Heart left ventricle (tissue), 16 donors: ENCODE measurements around the gene AIRE. TPM values are rescaled to one million over a fixed set of nuclear protein-coding genes. Genes with fewer than 3 reads are reported as not detected.
A peak's percentile ranks its signal among the peaks of the same experiment; 100 is the strongest.
"Not testable (repeated sequence)": the region's sequence is repeated elsewhere in the genome, so short reads cannot be mapped to it uniquely, and the experiment has no call there.

Experiments
- ATAC-seq, 4 donors: fragments of 200-7000 bp; cut with Tn5 transposase; one replicate each; pipeline ENCODE4 v1.9.1; 2020 to 2022; ENCODE audit warnings: moderate library complexity in 4 of 4, mild to moderate bottlenecking in 3 of 4, moderate number of reproducible peaks in 1 of 4
- DNase-seq, 5 donors: peaks; one replicate each; pipeline ENCODE4 v3.0.0-alpha.2; 2020
- H3K27ac ChIP-seq, 12 donors: fragments of 200-600 bp; sonication (generic) in 4 of 12; one replicate each; pipeline versions ENCODE4 v1.5.0 to v1.8.0; 2016 to 2022; ENCODE audit warnings: mild to moderate bottlenecking in 2 of 12
- H3K27me3 ChIP-seq, 9 donors: fragments of 200-600 bp; sonication (generic) in 2 of 9; one replicate each; pipeline versions ENCODE4 v1.5.1 to v1.8.0; 2016 to 2022; ENCODE audit warnings: mild to moderate bottlenecking in 3 of 9
- H3K36me3 ChIP-seq, 9 donors: fragments of 200-600 bp; sonication (generic) in 2 of 9; one replicate each; pipeline versions ENCODE4 v1.5.0 to v1.8.0; 2018 to 2022; ENCODE audit warnings: mild to moderate bottlenecking in 2 of 9
- H3K4me1 ChIP-seq, 12 donors: fragments of 200-600 bp; sonication (generic) in 4 of 12; one replicate each; pipeline versions ENCODE4 v1.5.0 to v1.8.0; 2016 to 2022; ENCODE audit warnings: mild to moderate bottlenecking in 3 of 12
- H3K4me3 ChIP-seq, 12 donors: fragments of 200-600 bp; sonication (generic) in 4 of 12; one replicate each; pipeline versions ENCODE4 v1.5.0 to v1.8.0; 2017 to 2022; ENCODE audit warnings: mild to moderate bottlenecking in 9 of 12, moderate library complexity in 4 of 12
- H3K9me3 ChIP-seq, 12 donors: fragments of 200-600 bp; sonication (generic) in 4 of 12; one replicate each; pipeline versions ENCODE4 v1.5.0 to v1.8.0; 2016 to 2022; ENCODE audit warnings: mild to moderate bottlenecking in 1 of 12
- CTCF ChIP-seq, 12 donors: fragments of 200-600 bp; sonication (generic) in 4 of 12; IDR thresholded peaks; one replicate each; pipeline versions ENCODE4 v1.5.0 to v1.8.0; 2018 to 2022; ENCODE audit warnings: antibody characterized with exemption in 12 of 12, mild to moderate bottlenecking in 5 of 12
- POLR2A ChIP-seq, 2 donors: fragments of 450-650 bp; IDR thresholded peaks; one replicate each; pipeline ENCODE4 v1.6.1; 2017; ENCODE audit warnings: antibody characterized with exemption in 2 of 2, mild to moderate bottlenecking in 2 of 2, moderate library complexity in 2 of 2
- WGBS, 4 donors: extraction: QIAGEN DNeasy Blood & Tissue Kit in 2 of 4; methylation state at CpG; one replicate each; pipeline versions ENCODE4 v1.1.5 to v1.1.7; 2013 to 2018; 5-methylcytosine and 5-hydroxymethylcytosine counted together
- intact Hi-C, 10 donors: fragments of 100-400 bp; cut with DNase I; formaldehyde crosslinking; loops; one replicate each; pipeline versions ENCODE4 v1.11.1 to v1.14.2; 2022
- long read RNA-seq, 3 donors: library from polyadenylated mRNA; unstranded; transcript quantifications; one replicate each; pipeline ENCODE4 v2.0.0, GENCODE V29; 2020 to 2021
- polyA plus RNA-seq, 2 donors: library from polyadenylated mRNA; stranded (reverse); fragments of 200-250 nt; gene quantifications; one replicate each; pipeline ENCODE4 v1.2.3, GENCODE V29; 2013
- total RNA-seq, 9 donors: library from RNA; depleted of rRNA in 2 of 9; stranded (reverse); fragments of >200 nt in 2 of 9; fragmentation: NEBNext Ultra II Directional in 3 of 9; extraction: Animal tissue kit (Norgen Biotek cat#: 25700) in 3 of 9; gene quantifications; one replicate each; pipeline versions ENCODE4 v1.1.0 to v1.2.4, GENCODE V29; 2016 to 2023
- donor health status: ischemic (EF 13 %, LVEDD 7.1; RV severe dilation, severe dysfunction).
- donor health status: healthy with polysubstance abuse.
- donor health status: DM: no; HTN: yes; CAD: no.
- donor health status: DM: no; HTN: no; CAD: no.
- donor health status: ischemic (EF 25% LVEDD 6.9; RV normal size, moderate dysfunction).
- donor health status: ischemic (EF 25% LVEDD 5.7; RV mildly dilated, moderate dysfunction).
- donor health status: healthy.
- donor health status: DM: yes; HTN: yes; CAD: no.
- donor health status: ischemic (EF 35%, LVEDD 5.7; RV mildly dilated, moderate dysfunction).
- donor health status: nonischemic (EF 11% LVEDD 7.7; RV severe dilation, severe dysfunction).
- donor health status: DM: yes; HTN: yes; CAD: no.
- donor health status: PGD.
- donor health status: ischemic (EF 29% LVEDD 5.4; RV normal size, mild dysfunction).
- donor health status: nonischemic (EF 23%, LVEDD 6.1; RV moderate dilation, normal function).

Gene AIRE
- total RNA-seq (under 1 TPM in 2 of 9 donors, not detected in 7; 0.16 to 0.21 TPM), polyA plus RNA-seq (under 1 TPM in 1 of 2 donors, not detected in 1; 0.03 TPM)
- long read RNA-seq, donor 1: 0 reads
- long read RNA-seq, donor 2: 0 reads
- long read RNA-seq, donor 3: 0 reads

GRCh38 chr21:44285138-44285992, at the start of gene AIRE:
AIRE (plus strand) TSS chr21:44285876; CDS start chr21:44286007, 131 bp downstream.
- peak in 3 of 5 donors; percentile 26 to 70 (median 50) for DNase-seq
- ATAC-seq: peak in 2 of 4 donors; percentile 50 to 70
- Histone ChIP-seq H3K36me3 (no peaks in the 10 kb centered on the region), H3K9me3 (no peaks in the 10 kb centered on the region), H3K27me3 (peaks cover 0 to 21% (median 10%) of the 10 kb centered on the region in 9 donors), H3K27ac (no peak within 1 kb of the TSS), H3K4me1 (peaks cover 0 to 10% (median 0%) of the 10 kb centered on the region in 12 donors), H3K4me3 (peak within 1 kb of the TSS in 9 of 12 donors; percentile 7 to 44 (median 32))
- WGBS, 4 donors: 30 to 78% (median 34%) methylated on average over 12 to 56 of the region's 56 CpGs
- intact Hi-C loops: no loop called here
- TF ChIP-seq CTCF (IDR thresholded peaks at IDR 0.05): no peak
- TF ChIP-seq POLR2A (IDR thresholded peaks at IDR 0.05): no peak

GRCh38 chr21:44240353-44240752, 45.3 kb upstream of the AIRE start:
- DNase-seq, H3K9me3 ChIP-seq, H3K27ac ChIP-seq, H3K36me3 ChIP-seq, H3K4me3 ChIP-seq, H3K4me1 ChIP-seq, H3K27me3 ChIP-seq, intact Hi-C loops: not testable (repeated sequence)
- peak in 3 of 4 donors; percentile 37 to 47 (median 41) for ATAC-seq
- WGBS, 4 donors: no CpG with 5 or more reads among the region's 46 CpGs

- DNase-seq, H3K27ac ChIP-seq, intact Hi-C loops, H3K36me3 ChIP-seq, H3K4me3 ChIP-seq, H3K27me3 ChIP-seq, H3K9me3 ChIP-seq, H3K4me1 ChIP-seq: not testable (repeated sequence)
- ATAC-seq: peak; percentile 55 to 90 (median 86)
- no CpG with 5 or more reads among the region's 53 CpGs for WGBS, 4 donors
Measured at GRCh38 chr21:44240842-44241241, 44.8 kb upstream of the AIRE start, which contains the start of gene ICOSLG. ICOSLG (minus strand) TSS chr21:44240943; CDS start chr21:44240817, 126 bp downstream.

- no CpG with 5 or more reads among the region's 27 CpGs for WGBS, 4 donors
- H3K27ac ChIP-seq, H3K36me3 ChIP-seq, H3K9me3 ChIP-seq, H3K4me3 ChIP-seq, H3K27me3 ChIP-seq, H3K4me1 ChIP-seq, intact Hi-C loops, DNase-seq: not testable (repeated sequence)
- peak in 3 of 4 donors; percentile 59 to 74 (median 63) for ATAC-seq
Measured at GRCh38 chr21:44241281-44241680, 44.4 kb upstream of the AIRE start.

GRCh38 chr21:44243980-44244379, 41.7 kb upstream of the AIRE start:
- ATAC-seq, intact Hi-C loops, DNase-seq: not testable (repeated sequence)

GRCh38 chr21:44247904-44248303, 37.8 kb upstream of the AIRE start:
- DNase-seq, H3K36me3 ChIP-seq, H3K4me1 ChIP-seq, intact Hi-C loops, H3K27me3 ChIP-seq, H3K9me3 ChIP-seq, H3K27ac ChIP-seq, ATAC-seq, H3K4me3 ChIP-seq: not testable (repeated sequence)
- no CpG with 5 or more reads among the region's 17 CpGs for WGBS, 4 donors

More at GRCh38 chr21:44243980-44244379, 41.7 kb upstream of the AIRE start:
- H3K9me3 ChIP-seq, H3K36me3 ChIP-seq, H3K4me3 ChIP-seq, H3K4me1 ChIP-seq, H3K27ac ChIP-seq, H3K27me3 ChIP-seq: not testable (repeated sequence)
- no CpG with 5 or more reads among the region's 15 CpGs for WGBS, 4 donors

GRCh38 chr21:44249204-44250037, 36.3 kb upstream of the AIRE start:
- H3K9me3 ChIP-seq, DNase-seq, H3K4me3 ChIP-seq, H3K4me1 ChIP-seq, H3K36me3 ChIP-seq, intact Hi-C loops, H3K27me3 ChIP-seq, H3K27ac ChIP-seq: not testable (repeated sequence)
- no CpG with 5 or more reads among the region's 33 CpGs for WGBS, 4 donors
- ATAC-seq: peak in 1 of 4 donors; percentile 27
